Loucy (cell line): ENCODE measurements around the gene TLE7.

Source experiments
- EZH2phosphoT487 ChIP-seq: fragments of 200-600 bp; IDR thresholded peaks from 2 replicates; pipeline ENCODE4 v1.6.1; 2018; ENCODE audit warnings: antibody characterized with exemption, mild to moderate bottlenecking, moderate library complexity, borderline replicate concordance
- TF ChIP-seq, protein P1 (sequence below): fragments of 200-600 bp; sonication (generic); conservative IDR thresholded peaks from 2 replicates; pipeline ENCODE4 v1.5.1; 2014; ENCODE audit warnings: mild to moderate bottlenecking, antibody characterized with exemption, low read length

DNA sequence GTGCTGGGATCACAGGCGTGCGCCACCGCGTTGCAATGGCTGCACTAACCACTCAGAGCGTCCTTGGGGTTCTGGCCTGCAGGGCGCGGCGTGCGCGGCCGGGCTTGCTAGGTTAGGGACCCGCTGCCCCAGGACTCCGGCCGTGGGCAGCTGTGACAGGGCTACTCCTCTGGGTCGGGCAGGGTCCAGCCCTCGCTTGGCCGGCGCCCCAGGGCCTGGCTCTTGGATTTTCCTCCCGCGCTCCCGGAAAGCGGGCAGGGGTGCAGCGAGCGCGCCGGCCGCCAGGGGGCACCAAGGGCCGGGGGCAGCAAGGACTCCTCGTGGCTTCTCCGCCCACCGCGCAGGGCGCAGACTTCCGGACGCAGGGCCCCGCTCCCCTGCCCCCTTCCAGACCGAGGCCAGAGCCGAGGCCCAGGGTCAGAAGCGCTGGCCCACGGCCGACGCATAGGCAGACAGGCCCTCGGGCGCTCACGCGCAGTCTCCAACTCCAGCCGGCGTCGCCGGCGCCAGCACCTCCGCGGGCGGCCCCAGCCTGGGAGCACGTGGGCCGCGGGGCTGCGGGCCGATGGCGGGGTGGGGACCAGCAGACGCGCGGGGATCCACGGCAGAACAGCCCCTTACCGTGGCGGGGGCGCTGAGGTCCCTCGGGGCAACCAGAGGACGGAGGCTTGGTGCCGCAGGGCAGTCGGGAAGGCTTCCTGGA is 355 bp downstream of the TLE7 start:
- TF ChIP-seq, protein P1, sequence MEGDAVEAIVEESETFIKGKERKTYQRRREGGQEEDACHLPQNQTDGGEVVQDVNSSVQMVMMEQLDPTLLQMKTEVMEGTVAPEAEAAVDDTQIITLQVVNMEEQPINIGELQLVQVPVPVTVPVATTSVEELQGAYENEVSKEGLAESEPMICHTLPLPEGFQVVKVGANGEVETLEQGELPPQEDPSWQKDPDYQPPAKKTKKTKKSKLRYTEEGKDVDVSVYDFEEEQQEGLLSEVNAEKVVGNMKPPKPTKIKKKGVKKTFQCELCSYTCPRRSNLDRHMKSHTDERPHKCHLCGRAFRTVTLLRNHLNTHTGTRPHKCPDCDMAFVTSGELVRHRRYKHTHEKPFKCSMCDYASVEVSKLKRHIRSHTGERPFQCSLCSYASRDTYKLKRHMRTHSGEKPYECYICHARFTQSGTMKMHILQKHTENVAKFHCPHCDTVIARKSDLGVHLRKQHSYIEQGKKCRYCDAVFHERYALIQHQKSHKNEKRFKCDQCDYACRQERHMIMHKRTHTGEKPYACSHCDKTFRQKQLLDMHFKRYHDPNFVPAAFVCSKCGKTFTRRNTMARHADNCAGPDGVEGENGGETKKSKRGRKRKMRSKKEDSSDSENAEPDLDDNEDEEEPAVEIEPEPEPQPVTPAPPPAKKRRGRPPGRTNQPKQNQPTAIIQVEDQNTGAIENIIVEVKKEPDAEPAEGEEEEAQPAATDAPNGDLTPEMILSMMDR = no peak
- no peak for TF ChIP-seq EZH2phosphoT487
